Measurements from ENCODE around the gene ADAMTSL1.
"Not testable (repeated sequence)": the region's sequence is repeated elsewhere in the genome, so short reads cannot be mapped to it uniquely, and the experiment has no call there.

ADAMTSL1 gene

GRCh38 chr9:18905883-18906629 lies 432.1 kb downstream of the ADAMTSL1 start:
- no peak for DNase-seq (ENCODE audit: low read depth in 2 of 2)

DNA sequence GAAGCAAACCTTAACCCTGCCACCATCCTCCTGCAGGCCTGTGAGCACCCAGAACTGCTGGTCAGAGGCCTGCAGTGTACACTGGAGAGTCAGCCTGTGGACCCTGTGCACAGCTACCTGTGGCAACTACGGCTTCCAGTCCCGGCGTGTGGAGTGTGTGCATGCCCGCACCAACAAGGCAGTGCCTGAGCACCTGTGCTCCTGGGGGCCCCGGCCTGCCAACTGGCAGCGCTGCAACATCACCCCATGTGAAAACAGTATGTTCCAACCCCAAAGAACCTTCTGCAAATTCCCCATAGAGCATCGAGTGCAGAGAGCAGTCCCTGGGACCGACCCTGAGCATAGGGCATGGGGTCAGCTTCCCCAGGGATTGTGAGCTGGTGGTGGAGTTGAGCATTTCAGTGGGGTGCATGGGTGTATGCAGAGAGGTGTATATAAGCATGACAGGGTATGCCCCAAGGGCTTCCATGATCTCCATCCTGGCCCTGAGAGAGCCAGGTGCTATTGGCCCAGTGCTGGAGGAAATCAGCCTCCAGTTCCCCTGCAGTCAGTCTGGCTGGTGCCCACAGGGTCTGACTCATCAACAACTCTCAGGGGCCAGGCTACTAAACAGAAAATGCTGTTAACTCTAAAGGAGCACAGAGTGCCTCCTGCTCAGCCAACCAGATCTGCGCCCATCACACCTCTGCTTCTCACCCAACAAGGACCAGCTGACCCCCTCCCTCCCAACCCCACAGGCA lies 432.9 kb downstream of the ADAMTSL1 start:
- no peak for DNase-seq (ENCODE audit: low read depth in 2 of 2)

GRCh38 chr9:18907927-18908625 lies 434.1 kb downstream of the ADAMTSL1 start:
- DNase-seq (ENCODE audit: low read depth in 2 of 2), result no peak

DNA sequence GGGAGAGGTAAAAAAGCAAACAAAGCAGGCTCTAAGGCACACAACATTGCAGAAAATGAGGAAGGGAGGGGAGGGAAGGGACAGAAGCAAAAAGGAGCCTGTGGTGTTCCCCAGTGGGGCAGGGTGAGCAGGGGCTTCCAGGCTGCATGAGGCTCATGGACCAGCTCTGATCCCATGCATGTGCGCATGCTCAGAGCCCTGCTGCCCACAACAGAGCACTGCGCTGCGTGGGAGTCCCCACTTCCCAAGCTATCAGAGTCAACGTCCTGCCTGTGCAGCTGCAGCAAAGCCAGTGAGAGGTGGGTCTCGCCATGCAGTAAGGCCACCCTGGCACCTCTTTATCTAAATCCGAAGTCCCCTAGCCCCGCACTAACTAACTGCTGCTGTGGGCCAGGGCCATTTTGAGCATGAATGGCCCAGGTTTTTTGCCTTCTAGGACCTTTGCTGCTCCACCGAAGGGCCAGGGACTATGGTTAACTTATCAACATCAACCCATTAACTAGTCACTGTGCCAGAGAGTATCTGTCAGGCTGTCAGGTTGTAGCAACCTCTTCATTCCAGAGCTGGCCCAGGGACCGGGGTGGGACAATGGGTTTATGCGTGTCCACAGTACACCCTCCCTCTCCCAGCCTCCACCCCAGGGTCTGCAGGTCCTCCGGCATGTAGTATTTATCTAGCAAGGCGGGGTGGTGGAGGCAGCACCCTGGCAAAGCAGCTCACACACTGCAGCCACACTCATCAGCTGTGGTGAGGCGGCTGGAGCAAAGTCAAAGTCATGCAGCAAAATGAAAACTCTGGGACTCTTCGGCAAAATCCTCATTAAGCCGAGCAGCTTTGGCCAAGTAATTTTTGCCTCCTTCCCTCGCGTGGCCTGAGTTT lies 435.4 kb downstream of the ADAMTSL1 start:
- no peak for DNase-seq (ENCODE audit: low read depth in 2 of 2)

DNA sequence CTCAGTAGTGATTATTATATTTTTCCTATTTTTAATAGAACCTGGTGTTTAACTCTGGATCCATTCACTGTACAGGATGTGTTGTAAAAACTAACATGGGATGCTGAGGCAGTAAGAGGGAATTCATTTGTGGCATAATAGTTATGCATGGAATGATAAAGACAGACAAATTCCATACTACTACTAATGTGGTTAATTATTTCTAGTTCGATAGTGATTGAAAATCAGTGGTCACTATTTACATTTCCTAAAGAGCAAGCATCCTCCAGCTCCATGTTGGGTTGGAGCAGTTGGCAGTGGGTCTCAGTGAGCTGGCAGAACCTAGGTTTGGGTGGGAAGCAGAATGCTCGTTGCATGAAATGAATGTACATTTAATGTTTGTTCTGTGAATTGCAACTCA lies 436.5 kb downstream of the ADAMTSL1 start:
- DNase-seq (ENCODE audit: low read depth in 2 of 2), result no peak

- DNase-seq (ENCODE audit: low read depth in 2 of 2), result no peak
Measured at GRCh38 chr9:18910916-18911315, 437.0 kb downstream of the ADAMTSL1 start.

GRCh38 chr9:18911714-18912342 lies 437.9 kb downstream of the ADAMTSL1 start:
- DNase-seq (ENCODE audit: low read depth in 2 of 2), result no peak

DNA sequence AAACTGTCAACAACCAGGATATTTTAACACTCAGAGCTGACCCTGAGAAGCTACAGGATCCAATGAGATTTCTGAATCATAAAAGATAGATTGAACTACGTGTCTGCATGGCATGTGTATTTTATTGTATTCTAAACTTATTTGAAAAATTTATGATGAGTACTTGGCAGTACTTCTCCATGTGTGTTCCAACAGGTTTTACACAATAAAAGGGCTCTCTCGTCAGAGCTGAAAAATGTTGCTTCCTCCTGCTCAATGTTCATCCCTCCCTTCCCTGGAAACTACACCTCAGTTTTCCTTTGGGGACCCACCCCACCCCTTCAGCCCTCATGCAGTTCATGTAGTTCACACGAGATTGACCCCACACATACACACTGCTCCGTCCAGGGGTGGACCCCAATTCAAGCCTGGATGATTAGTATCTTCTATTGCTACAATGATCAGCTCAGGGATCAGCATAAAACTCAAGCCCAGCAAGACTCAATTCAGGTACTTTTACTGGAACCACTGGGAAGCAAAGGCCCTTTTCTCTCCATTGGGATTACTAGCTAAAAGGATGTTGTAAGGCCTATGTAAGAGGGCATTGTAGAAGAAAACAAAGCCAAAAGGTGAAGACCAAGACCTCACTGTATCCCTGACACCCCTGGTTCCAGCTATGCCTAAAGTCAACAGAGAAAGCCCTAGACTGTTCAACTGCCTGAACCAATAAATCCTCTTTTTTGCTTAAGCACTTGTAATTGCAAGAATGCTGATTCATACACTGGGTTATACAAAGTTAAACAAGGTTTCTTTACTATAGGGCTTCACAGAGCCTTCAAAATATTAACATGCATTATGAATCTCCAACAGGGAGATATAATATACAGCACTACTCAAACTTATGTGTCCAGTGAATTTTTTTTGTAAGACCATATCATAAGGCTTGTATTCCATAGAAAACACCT lies 446.5 kb downstream of the ADAMTSL1 start:
- DNase-seq (ENCODE audit: low read depth in 2 of 2), result no peak

DNA sequence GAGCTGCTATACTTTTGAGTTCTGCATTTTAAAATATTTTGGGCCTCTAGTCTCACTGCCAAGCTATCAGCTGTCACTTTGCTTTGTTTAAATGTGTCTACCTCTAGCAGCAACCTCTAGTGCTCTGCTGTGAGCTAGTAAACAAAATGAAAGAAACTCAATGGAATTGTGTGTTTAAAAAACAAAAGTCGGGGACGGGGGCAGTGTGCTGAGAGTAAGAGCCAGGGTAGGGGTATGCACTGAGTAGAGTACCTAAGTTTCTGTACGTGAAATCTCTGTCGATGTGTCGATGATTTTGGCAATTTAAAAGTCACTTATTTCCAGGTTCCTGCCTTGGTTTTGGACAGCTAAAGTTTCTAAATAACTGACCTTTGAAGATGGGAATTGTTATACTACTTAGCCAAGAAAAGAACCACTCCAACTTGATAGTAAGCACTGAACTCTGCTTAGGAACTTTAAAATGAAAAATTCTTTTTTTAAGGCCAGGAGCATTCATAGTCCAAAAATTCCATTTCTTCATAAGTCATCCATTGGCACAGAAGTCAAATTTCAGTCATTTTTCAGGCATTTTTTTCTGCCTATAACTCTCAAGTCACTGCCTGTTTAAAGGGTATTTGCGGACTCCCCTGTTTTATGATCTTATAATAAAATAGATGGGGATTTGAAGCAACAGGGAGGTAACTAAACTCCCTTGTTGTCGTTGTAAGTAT lies 447.6 kb downstream of the ADAMTSL1 start:
- no peak for DNase-seq (ENCODE audit: low read depth in 2 of 2)

- no peak for DNase-seq (ENCODE audit: low read depth in 2 of 2)
Measured at GRCh38 chr9:18922161-18922885, 448.4 kb downstream of the ADAMTSL1 start.

GRCh38 chr9:18923167-18923566 lies 449.2 kb downstream of the ADAMTSL1 start:
- DNase-seq (ENCODE audit: low read depth in 2 of 2), result no peak

DNA sequence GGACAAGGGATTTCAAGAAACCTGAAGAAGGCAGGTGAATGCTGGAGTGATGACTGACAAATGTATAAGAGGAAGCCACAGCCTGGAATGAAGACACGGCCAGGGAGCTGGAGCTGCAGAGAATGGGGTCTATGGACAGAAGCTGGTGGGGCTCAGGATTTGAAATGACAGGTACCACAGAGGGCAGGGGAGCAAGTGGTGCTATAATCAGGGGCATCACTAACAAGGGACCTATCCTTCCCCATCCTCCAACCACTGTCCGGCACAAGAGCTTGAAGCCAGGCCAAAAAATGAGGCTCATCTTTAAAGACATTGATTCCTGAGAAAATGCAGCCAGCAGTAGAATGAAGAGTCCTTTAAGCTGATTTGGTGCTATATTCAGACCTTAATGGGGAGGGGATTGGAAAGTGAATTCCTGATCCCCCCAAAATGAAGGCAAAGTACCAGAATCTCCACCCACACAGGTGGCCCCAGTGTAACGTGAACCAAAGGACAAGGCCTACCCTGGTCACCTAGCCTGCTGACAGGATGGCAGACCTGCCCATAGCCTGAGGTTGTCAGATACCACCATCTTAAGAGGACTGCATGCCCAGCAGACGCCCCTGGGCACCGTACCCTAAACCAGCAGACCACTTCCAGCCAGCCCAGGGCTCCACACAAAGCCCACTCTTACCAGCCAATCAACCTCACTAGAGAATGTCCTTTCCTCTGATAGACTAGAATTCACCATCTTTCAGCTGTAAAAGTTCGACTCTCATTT lies 449.9 kb downstream of the ADAMTSL1 start:
- DNase-seq (ENCODE audit: low read depth in 2 of 2), result no peak

GRCh38 chr9:18925880-18926279 lies 451.9 kb downstream of the ADAMTSL1 start:
- DNase-seq (ENCODE audit: low read depth in 2 of 2), result no peak

DNA sequence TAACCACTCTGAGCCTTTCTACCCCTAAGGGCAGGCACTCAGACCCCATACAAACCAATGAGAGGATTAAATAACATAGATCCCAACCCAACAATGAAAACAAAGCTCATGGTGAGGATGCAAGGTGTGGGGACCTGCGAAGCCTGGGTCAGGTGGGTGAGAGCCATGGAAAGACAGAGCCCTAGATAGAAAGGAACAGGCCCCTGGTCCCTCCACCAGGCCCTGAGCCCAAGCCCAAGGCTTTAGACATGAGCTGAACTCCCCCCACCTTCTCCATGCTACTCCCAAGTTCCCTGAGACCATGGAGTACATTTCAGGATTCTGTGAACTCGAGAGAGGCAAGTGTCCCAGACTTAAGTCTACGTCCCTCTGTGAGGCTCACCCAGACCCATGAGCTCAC lies 452.6 kb downstream of the ADAMTSL1 start:
- DNase-seq (ENCODE audit: low read depth in 2 of 2), result no peak

GRCh38 chr9:18928711-18929110 lies 454.8 kb downstream of the ADAMTSL1 start:
- no peak for DNase-seq (ENCODE audit: low read depth in 2 of 2)

DNA sequence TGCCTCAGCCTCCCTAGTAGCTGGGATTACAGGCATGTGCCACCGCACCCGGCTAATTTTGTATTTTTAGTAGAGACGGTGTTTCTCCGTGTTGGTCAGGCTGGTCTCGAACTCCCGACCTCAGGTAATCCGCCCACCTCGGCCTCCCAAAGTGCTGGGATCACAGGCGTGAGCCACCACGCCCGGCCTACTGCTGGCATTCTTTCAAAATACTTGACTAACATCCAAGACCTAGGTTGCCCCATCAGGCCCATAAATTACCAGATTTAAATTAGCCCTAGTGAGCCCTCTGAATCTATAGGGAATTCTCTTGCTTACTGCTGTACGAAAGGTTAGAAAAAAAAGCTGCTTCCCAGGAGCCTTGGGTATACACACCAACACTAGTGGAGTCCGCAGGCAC lies 456.7 kb downstream of the ADAMTSL1 start:
- not testable (repeated sequence) for DNase-seq (ENCODE audit: low read depth in 2 of 2)

DNA sequence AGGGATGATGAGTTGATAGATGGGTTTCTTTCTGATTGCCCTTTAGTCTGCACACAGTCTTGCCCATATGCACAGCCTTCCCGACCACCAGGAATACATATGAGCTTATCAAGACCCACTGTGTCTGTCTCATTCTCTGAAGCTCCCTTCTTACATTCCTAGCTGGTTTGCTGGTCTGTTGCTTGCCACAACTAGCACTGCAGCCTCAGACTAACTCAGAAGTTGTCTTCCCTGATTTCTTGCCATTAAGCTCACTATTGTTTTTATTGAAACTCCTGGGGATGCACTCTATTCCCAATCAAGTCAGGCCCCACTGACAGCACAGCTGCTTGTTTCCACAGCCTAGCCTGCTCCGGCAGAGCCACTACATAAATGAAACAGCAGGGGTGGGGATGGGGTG lies 461.6 kb downstream of the ADAMTSL1 start:
- DNase-seq (ENCODE audit: low read depth in 2 of 2), result no peak

Measured in stimulated activated CD8-positive, alpha-beta memory T cell treated with anti-CD3 and anti-CD28 coated beads, Interleukin-15, amount 100 ng/mL, for 4 hours (primary cell).